Measurements from ENCODE around the gene CPXM2.

The CPXM2 gene

DNA sequence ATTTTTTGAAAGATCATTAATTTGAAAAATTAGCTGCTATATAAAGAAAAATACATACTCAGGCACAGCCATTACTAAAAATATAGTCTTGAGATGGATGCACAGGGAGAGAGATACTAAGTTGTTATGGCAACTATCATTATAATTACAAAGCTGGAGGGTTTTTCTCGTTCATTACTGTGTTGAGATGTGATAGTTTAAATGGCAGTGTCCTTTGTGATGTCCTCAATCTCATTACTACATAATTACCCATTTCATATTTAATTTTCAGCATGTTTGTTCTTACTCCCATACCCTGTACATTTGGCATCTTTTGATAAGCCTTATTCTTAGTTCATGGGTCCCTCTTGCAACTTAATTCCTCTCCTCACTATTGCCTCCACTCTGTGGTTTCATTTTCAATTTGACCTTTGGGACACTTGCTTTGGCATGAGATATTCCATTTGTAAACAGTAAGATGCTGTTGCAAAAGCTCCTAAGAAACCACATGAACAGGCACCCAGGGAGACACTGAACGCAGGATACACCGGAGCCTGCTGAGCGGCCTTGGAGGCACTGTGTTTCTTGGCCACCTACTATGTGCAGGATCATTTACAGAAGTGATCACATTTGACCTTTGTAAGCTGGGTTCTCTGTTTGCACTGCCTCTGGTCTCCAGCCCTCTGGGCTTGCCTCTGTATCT lies 4.8 kb upstream of the CPXM2 start:
- in situ Hi-C loops (cut with MboI; ENCODE audit: low pct_unique_long_range_greater_than_20kb, low sequenced_read_pairs, unreplicated experiment): no loop called here
- DNase-seq (ENCODE audit: low spot score): no peak
- TF ChIP-seq, protein P1, sequence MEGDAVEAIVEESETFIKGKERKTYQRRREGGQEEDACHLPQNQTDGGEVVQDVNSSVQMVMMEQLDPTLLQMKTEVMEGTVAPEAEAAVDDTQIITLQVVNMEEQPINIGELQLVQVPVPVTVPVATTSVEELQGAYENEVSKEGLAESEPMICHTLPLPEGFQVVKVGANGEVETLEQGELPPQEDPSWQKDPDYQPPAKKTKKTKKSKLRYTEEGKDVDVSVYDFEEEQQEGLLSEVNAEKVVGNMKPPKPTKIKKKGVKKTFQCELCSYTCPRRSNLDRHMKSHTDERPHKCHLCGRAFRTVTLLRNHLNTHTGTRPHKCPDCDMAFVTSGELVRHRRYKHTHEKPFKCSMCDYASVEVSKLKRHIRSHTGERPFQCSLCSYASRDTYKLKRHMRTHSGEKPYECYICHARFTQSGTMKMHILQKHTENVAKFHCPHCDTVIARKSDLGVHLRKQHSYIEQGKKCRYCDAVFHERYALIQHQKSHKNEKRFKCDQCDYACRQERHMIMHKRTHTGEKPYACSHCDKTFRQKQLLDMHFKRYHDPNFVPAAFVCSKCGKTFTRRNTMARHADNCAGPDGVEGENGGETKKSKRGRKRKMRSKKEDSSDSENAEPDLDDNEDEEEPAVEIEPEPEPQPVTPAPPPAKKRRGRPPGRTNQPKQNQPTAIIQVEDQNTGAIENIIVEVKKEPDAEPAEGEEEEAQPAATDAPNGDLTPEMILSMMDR (IDR thresholded peaks at IDR 0.05; ENCODE audit: extremely low read depth, insufficient read depth, missing control alignments): no peak

DNA sequence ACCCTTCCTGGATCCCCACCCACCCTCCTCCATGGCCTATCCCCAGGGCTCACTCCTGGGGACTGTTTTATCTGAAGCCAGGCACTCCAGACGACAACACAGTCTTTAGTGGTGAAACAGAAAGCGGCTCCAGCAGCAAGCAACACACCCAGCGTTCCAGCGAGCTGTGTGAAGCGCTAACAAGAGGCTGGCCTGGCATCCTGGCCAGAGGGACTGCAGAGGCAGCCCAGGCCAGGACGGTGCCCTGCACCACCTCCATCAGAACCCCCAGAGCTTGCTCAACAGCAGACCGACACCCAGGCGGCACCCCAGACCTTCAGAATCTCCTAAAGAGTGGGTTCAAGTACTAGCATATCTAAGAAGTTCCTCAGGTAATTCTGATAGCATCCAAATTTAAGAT lies 2.0 kb upstream of the CPXM2 start:
- DNase-seq (ENCODE audit: low spot score): no peak
- in situ Hi-C loops (cut with MboI; ENCODE audit: low pct_unique_long_range_greater_than_20kb, low sequenced_read_pairs, unreplicated experiment): no loop called here
- TF ChIP-seq, protein P1 (IDR thresholded peaks at IDR 0.05; ENCODE audit: extremely low read depth, insufficient read depth, missing control alignments): no peak

DNA sequence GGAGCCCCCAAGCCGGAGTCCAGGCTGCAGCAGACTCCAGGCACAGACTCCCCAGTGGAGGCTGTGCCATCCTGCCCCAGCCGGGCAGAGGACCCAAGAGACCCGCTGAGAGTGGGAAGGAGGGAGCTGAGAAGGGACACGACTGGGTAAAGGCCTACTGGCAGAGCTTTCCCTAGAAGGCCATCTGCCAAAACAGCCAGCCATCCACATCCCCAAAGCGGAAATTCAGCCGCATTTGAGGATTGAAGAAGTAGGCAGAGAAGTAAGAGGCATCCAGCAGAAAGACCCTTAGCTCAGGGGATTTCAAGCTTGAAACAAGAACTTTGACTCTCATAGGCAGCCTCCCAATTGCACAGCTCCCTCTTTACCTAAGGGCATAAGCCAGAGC lies 857 bp downstream of the CPXM2 start:
- in situ Hi-C loops (cut with MboI; ENCODE audit: low pct_unique_long_range_greater_than_20kb, low sequenced_read_pairs, unreplicated experiment): no loop called here
- DNase-seq (ENCODE audit: low spot score): no peak
- TF ChIP-seq, protein P1 (IDR thresholded peaks at IDR 0.05; ENCODE audit: extremely low read depth, insufficient read depth, missing control alignments): no peak

DNA sequence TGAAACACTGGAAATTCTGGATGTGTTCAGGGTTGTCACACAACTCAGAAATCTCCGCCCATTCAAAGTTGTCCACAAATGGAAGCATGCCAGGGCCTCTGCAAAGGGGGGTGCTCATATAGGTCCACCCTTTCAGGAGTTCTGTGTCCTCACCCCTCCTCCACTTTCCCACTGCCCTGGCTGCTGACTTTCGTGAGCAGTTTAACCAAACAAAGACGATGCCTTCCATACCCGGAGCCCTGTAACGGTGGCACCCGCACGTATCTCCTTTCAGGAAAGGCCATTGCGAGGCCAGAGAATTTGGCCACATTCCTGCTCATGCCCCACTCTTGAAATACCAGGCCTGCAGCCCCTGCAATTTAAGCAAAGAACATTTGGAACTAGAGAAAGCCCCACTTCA lies 1.4 kb downstream of the CPXM2 start:
- in situ Hi-C loops (cut with MboI; ENCODE audit: low pct_unique_long_range_greater_than_20kb, low sequenced_read_pairs, unreplicated experiment): no loop called here
- TF ChIP-seq, protein P1 (IDR thresholded peaks at IDR 0.05; ENCODE audit: extremely low read depth, insufficient read depth, missing control alignments): no peak

DNA sequence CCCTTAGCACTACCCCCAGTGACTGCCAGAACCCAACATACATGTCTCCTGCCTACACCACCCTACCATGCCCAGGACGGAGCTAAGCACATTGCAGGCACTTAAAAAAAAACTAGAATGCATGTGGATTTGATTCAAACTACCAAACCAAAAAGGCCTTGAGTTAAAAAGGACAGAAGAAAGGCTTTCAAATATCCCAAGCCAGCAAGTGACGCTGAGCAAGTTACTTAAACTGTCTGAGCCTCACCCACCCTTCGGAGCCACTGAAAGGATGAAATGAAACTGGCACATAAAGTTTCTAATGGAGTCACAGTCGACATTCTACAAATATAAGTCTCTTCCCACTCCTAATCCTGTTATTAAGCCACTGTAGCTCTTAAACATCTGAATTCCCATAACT lies 1.8 kb downstream of the CPXM2 start:
- in situ Hi-C loops (cut with MboI; ENCODE audit: low pct_unique_long_range_greater_than_20kb, low sequenced_read_pairs, unreplicated experiment): no loop called here
- DNase-seq (ENCODE audit: low spot score): no peak
- TF ChIP-seq, protein P1 (IDR thresholded peaks at IDR 0.05; ENCODE audit: extremely low read depth, insufficient read depth, missing control alignments): no peak

More for the DNA sequence above, 1.4 kb downstream of the CPXM2 start:
- no peak for DNase-seq (ENCODE audit: low spot score)

DNA sequence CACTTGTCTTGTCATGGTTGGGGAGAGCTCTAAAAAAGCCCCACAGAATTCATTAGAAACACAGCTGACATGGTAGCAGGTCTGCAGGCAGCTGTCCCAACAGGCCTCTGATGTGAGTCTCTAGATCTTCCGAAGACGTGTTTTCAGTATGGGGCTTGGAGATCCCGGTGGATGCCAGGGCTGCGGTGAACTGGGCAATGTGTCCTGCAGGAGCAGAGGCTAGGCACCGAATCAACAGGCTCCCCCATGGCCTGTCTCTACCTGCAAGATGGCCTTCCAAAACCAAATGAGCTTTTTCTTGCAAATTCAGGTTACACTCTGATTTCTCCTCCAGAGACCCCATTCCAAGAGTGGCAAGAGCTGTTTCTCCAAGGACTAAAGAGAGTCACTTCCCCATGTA lies 2.9 kb downstream of the CPXM2 start:
- in situ Hi-C loops (cut with MboI; ENCODE audit: low pct_unique_long_range_greater_than_20kb, low sequenced_read_pairs, unreplicated experiment): no loop called here
- no peak for DNase-seq (ENCODE audit: low spot score)
- TF ChIP-seq, protein P1 (IDR thresholded peaks at IDR 0.05; ENCODE audit: extremely low read depth, insufficient read depth, missing control alignments): no peak

Data from GM13977 (cell line).